ENCODE data around the gene KCNH3. TPM values are rescaled to one million over a fixed set of nuclear protein-coding genes. Genes with fewer than 3 reads are reported as not detected.

Gene KCNH3
- total and polyA plus RNA-seq, 2 of the 4 experiments (the other 2 are of a cell fraction) = 0.10 TPM; not detected in 1

- no TSS peak for BruUV-seq (replicated peaks)
- H3K79me1 ChIP-seq (ENCODE audit: low read depth in 1 of 2, low read length in 2 of 2) = peaks cover 28 to 31% of the 10 kb centered on the region in 2 experiments
- H3K9me3 ChIP-seq (ENCODE audit: control insufficient read depth, insufficient read depth, low read length) = no peaks in the 10 kb centered on the region
- no peak overlapping the region for H3K23ac ChIP-seq (ENCODE audit: low read depth, low read length)
- no peak overlapping the region for H4K5ac ChIP-seq (ENCODE audit: low read depth, low read length)
- no peak overlapping the region for H3K4me3 ChIP-seq (ENCODE audit: insufficient read depth, low read depth, low read length)
- H3K27ac ChIP-seq (ENCODE audit: insufficient read depth, low read length) = no peak overlapping the region
- CTCF ChIA-PET = no interaction called here
- H3K18ac ChIP-seq (ENCODE audit: low read depth, low read length) = no peak overlapping the region
- H2BK120ac ChIP-seq (ENCODE audit: low read depth, low read length) = no peak overlapping the region
- 0 out of 2 replicates have a peak, but pooled peaks cover 3% of the 10 kb centered on the region for H3K9me1 ChIP-seq (ENCODE audit: insufficient read depth, low read length)
- no peak overlapping the region for H2AK5ac ChIP-seq (ENCODE audit: low read depth, low read length)
- peaks cover 4% of the 10 kb centered on the region; the same call in 1 of the 2 replicates for H4K20me1 ChIP-seq (ENCODE audit: insufficient read depth, low read length)
- H3K27me3 ChIP-seq (ENCODE audit: control insufficient read depth, insufficient read depth, low read length) = no peaks in the 10 kb centered on the region
- H3K4ac ChIP-seq (ENCODE audit: low read depth, low read length) = no peak overlapping the region
- H3K36me3 ChIP-seq (ENCODE audit: control insufficient read depth, insufficient read depth, low read length) = peaks cover 54% of the 10 kb centered on the region
- H4K91ac ChIP-seq (ENCODE audit: insufficient read depth, low read depth, low read length) = no peak overlapping the region
- TF ChIP-seq MXI1 (IDR thresholded peaks at IDR 0.05; ENCODE audit: borderline replicate concordance, low read depth, low read length) = no peak
- no peak for TF ChIP-seq CHD1 (IDR thresholded peaks at IDR 0.05; ENCODE audit: low read depth, low read length)
- TF ChIP-seq CTCF (conservative IDR thresholded peaks at IDR 0.05; ENCODE audit: low read depth, low read length) = no peak
- in situ Hi-C loops (cut with MboI; ENCODE audit: low sequenced_read_pairs) (no loop called here), intact Hi-C loops (cut with micrococcal nuclease) (no loop called here), dilution Hi-C loops (cut with HindIII; ENCODE audit: low sequenced_read_pairs, unreplicated experiment) (no loop called here)
- H2BK20ac ChIP-seq (ENCODE audit: low read depth, low read length) = no peak overlapping the region
- H2AFZ ChIP-seq (replicated peaks; ENCODE audit: low read length, poor library complexity) = no peak overlapping the region
- DNase-seq (no peak), ATAC-seq (ENCODE audit: low read depth) (no peak)
- H2BK5ac ChIP-seq (ENCODE audit: low read depth, low read length, poor library complexity, severe bottlenecking) = no peak overlapping the region
- POLR2A ChIA-PET (ENCODE audit: unreplicated experiment) = no interaction called here
- H2BK15ac ChIP-seq (ENCODE audit: low read depth, low read length) = no peak overlapping the region
- H2AK9ac ChIP-seq (replicated peaks; ENCODE audit: low read depth, low read length, poor library complexity) = no peak overlapping the region
- H3K4me2 ChIP-seq (ENCODE audit: low read depth, low read length) = no peak overlapping the region
- H3K9ac ChIP-seq (ENCODE audit: low read depth, low read length) = no peak overlapping the region
- H3K14ac ChIP-seq (replicated peaks; ENCODE audit: low read depth, low read length) = no peak overlapping the region
- no CpG with 5 or more reads among the region's 6 CpGs for WGBS, 2 experiments (ENCODE audit: extremely low coverage in 2 of 2, insufficient read length in 1 of 2)
- H3K4me1 ChIP-seq (ENCODE audit: control insufficient read depth, insufficient read depth, low read length) = peaks cover 2% of the 10 kb centered on the region; the same call in 1 of the 2 replicates
- H3K56ac ChIP-seq (ENCODE audit: extremely low read depth, insufficient read depth, low read length) = no peak overlapping the region
- no peak overlapping the region for H4K8ac ChIP-seq (ENCODE audit: low read depth in 2 of 2, low read length in 2 of 2)
Observed at GRCh38 chr12:49562831-49563230, 24.0 kb downstream of the KCNH3 start.
